Adrenal gland (tissue), 12 donors: ENCODE measurements around the gene CACNA1G. TPM values are rescaled to one million over a fixed set of nuclear protein-coding genes. Genes with fewer than 3 reads are reported as not detected.

Experiments
- DNase-seq, 7 donors: peaks; one replicate each; pipeline ENCODE4 v3.0.0-alpha.2; 2019 to 2020
- H3K27ac ChIP-seq, 5 donors: fragments of 200-600 bp; sonication (generic) in 4 of 5; 1 replicate in 3 of 5; 2 replicates in 2 of 5; pipeline versions ENCODE4 v1.5.1 to v1.8.0; 2016 to 2020; ENCODE audit warnings: mild to moderate bottlenecking in 1 of 5
- H3K27me3 ChIP-seq: fragments of 200-600 bp; 2 replicates; pipeline ENCODE4 v1.8.0; 2021
- H3K36me3 ChIP-seq, 2 donors: fragments of 200-600 bp; replicated peaks in 1 of 2; 1 replicate in 1 of 2; 2 replicates in 1 of 2; pipeline versions ENCODE4 v1.5.1 to v1.8.0; 2018 to 2022
- H3K4me1 ChIP-seq, 2 donors: fragments of 200-600 bp; replicated peaks in 1 of 2; 1 replicate in 1 of 2; 2 replicates in 1 of 2; pipeline versions ENCODE4 v1.5.1 to v1.8.0; 2018 to 2021
- H3K4me3 ChIP-seq, 4 donors: fragments of 200-600 bp; sonication (generic) in 3 of 4; one replicate each; pipeline ENCODE4 v1.5.1; 2016 to 2018
- H3K9me3 ChIP-seq, 3 donors: fragments of 200-600 bp; sonication (generic) in 1 of 3; replicated peaks in 1 of 3; 1 replicate in 2 of 3; 2 replicates in 1 of 3; pipeline versions ENCODE4 v1.5.1 to v1.8.0; 2016 to 2021
- CTCF ChIP-seq, 6 experiments: fragments of 450-650 bp in 4 of 6; fragments of 200-600 bp in 2 of 6; sonication (generic) in 1 of 6; IDR thresholded peaks; 1 replicate in 5 of 6; 2 replicates in 1 of 6; pipeline versions ENCODE4 v1.5.1 to v1.8.0; 2016 to 2021; ENCODE audit warnings: antibody characterized with exemption in 6 of 6, mild to moderate bottlenecking in 2 of 6, moderate library complexity in 1 of 6
- POLR2A ChIP-seq, 2 donors: fragments of 450-650 bp; IDR thresholded peaks; one replicate each; pipeline ENCODE4 v1.6.1; 2017; ENCODE audit warnings: antibody characterized with exemption in 2 of 2, mild to moderate bottlenecking in 2 of 2, moderate library complexity in 1 of 2
- WGBS, 4 donors: extraction: QIAGEN DNeasy Blood & Tissue Kit in 2 of 4; methylation state at CpG; one replicate each; pipeline versions ENCODE4 v1.1.5 to v1.1.7; 2013 to 2017; 5-methylcytosine and 5-hydroxymethylcytosine counted together
- intact Hi-C, 2 donors: fragments of 100-400 bp; cut with DNase I; formaldehyde crosslinking; loops; one replicate each; pipeline versions ENCODE4 v1.14.1 to v1.15.0; 2022 to 2023
- polyA plus RNA-seq, 3 donors: library from polyadenylated mRNA; stranded (reverse); fragments of 200-250 nt in 2 of 3; fragments of 350-450 nt in 1 of 3; fragmentation: Illumina TruSeq in 1 of 3; extraction: RNeasy Lipid Tissue Mini Kit (QIAGEN cat#74804) in 1 of 3; gene quantifications; one replicate each; pipeline ENCODE4 v1.2.3, GENCODE V29; 2013 to 2014
- total RNA-seq, 9 donors: library from RNA; depleted of rRNA in 4 of 9; stranded (reverse); fragments of >200 nt in 4 of 9; fragments of 120-200 nt in 1 of 9; fragmentation: NEBNext Ultra II Directional in 1 of 9; extraction: Animal tissue kit (Norgen Biotek cat#: 25700) in 1 of 9; gene quantifications; one replicate each; pipeline versions ENCODE4 v1.1.0 to v1.2.4, GENCODE V29; 2013 to 2023
- donor health status: healthy with polysubstance abuse.
- donor health status: Bipolar disorder and iron deficiency.
- donor health status: DM: yes; HTN: yes; CAD: no.
- donor health status: DM: no; HTN: no; CAD: no.
- donor health status: DM: no; HTN: no; CAD: no.
- donor health status: DM: yes; HTN: yes; CAD: no.

Gene CACNA1G
- total and polyA plus RNA-seq, 12 donors, result 0.05 to 2.6 (median 0.14) TPM; not detected in 1

GRCh38 chr17:50611634-50612033 lies 51.1 kb downstream of the CACNA1G start:
- WGBS, 4 donors, result 90 to 92% (median 92%) methylated on average over 5 to 6 of the region's 6 CpGs
- H3K4me1 ChIP-seq, result no peaks in the 10 kb centered on the region
- intact Hi-C loops, result no loop called here
- H3K9me3 ChIP-seq, result no peaks in the 10 kb centered on the region
- H3K36me3 ChIP-seq, result no peaks in the 10 kb centered on the region
- H3K4me3 ChIP-seq, result no peak overlapping the region
- TF ChIP-seq POLR2A (IDR thresholded peaks at IDR 0.05) (no peak), CTCF (IDR thresholded peaks at IDR 0.05) (no peak)
- no peak overlapping the region for H3K27ac ChIP-seq
- no peaks in the 10 kb centered on the region for H3K27me3 ChIP-seq
- DNase-seq, result no peak

GRCh38 chr17:50612281-50612680 lies 51.8 kb downstream of the CACNA1G start:
- DNase-seq, result no peak
- Histone ChIP-seq H3K4me1 (no peaks in the 10 kb centered on the region), H3K27ac (no peak overlapping the region), H3K9me3 (no peaks in the 10 kb centered on the region), H3K36me3 (no peaks in the 10 kb centered on the region), H3K27me3 (no peaks in the 10 kb centered on the region), H3K4me3 (no peak overlapping the region)
- intact Hi-C loops, result no loop called here
- 85 to 96% (median 93%) methylated on average over 12 of the region's 12 CpGs for WGBS, 4 donors
- TF ChIP-seq CTCF (IDR thresholded peaks at IDR 0.05) (no peak), POLR2A (IDR thresholded peaks at IDR 0.05) (no peak)

- no peak for TF ChIP-seq POLR2A (IDR thresholded peaks at IDR 0.05)
- no peak for TF ChIP-seq CTCF (IDR thresholded peaks at IDR 0.05)
- WGBS, 4 donors, result 52 to 68% (median 60%) methylated on average over 17 to 26 of the region's 26 CpGs
- peaks cover 0 to 2% of the 10 kb centered on the region in 2 donors for H3K4me1 ChIP-seq
- H3K27me3 ChIP-seq, result no peaks in the 10 kb centered on the region
- H3K9me3 ChIP-seq, result no peaks in the 10 kb centered on the region
- no peak for DNase-seq
- H3K4me3 ChIP-seq, result no peak overlapping the region
- intact Hi-C loops, result no loop called here
- no peak overlapping the region for H3K27ac ChIP-seq
- no peaks in the 10 kb centered on the region for H3K36me3 ChIP-seq
These were observed 52.8 kb downstream of the CACNA1G start for GRCh38 chr17:50613007-50613992.

- H3K36me3 ChIP-seq, result no peaks in the 10 kb centered on the region
- intact Hi-C loops, result no loop called here
- TF ChIP-seq CTCF (IDR thresholded peaks at IDR 0.05) (no peak), POLR2A (IDR thresholded peaks at IDR 0.05) (no peak)
- 63 to 85% (median 76%) methylated on average over 10 to 11 of the region's 11 CpGs for WGBS, 4 donors
- no peak overlapping the region for H3K4me3 ChIP-seq
- no peak overlapping the region for H3K27ac ChIP-seq
- no peaks in the 10 kb centered on the region for H3K27me3 ChIP-seq
- no peaks in the 10 kb centered on the region for H3K9me3 ChIP-seq
- DNase-seq, result no peak
- H3K4me1 ChIP-seq, result peaks cover 0 to 12% of the 10 kb centered on the region in 2 donors
These were observed 54.0 kb downstream of the CACNA1G start for GRCh38 chr17:50614471-50615051.
